Kidney tubule cell (primary cell): Measurements from ENCODE around the gene BLVRA.
A peak's percentile ranks its signal among the peaks of the same experiment; 100 is the strongest.
"Not testable (repeated sequence)": the region's sequence is repeated elsewhere in the genome, so short reads cannot be mapped to it uniquely, and the experiment has no call there.

ENCODE experiments used
- DNase-seq: peaks from one replicate; pipeline ENCODE4 v3.0.0-alpha.2; 2018; ENCODE audit warnings: low spot score

Gene BLVRA

DNA sequence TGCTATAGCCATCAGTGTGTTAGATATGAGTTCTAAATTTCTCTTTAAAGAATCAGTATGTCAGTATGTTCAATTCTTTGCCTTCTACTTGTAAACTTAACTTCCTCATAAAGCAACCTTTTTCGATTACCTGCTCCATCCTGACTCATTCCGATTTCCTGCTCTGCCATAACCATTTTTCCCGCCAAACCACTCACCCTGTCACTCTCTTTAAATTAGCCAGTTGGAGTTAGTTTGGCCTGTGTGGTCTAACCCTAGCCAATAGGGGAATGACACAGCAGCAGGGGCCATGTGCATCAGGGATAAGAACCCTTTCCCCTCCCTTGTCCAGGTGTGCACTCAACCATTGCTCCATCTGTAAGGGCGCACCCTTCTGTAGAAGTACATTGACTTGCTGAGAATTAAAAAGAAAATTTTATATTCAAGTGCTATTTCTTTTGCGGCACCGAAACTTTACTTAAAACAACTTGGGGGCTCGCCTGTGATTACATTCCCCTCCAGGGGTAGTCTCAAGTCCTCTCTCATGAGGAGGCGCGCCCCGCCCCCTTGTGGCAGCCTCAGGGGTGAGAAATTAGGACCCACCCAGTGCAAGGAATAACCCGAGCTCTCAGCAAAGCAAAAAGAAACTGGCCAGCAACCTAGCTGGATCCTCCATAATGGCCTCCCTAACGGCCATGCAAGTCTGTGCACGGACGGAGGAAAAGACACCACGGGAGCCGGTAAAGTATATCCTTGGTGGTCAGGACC is 51.9 kb downstream of the BLVRA start:
- DNase-seq = not testable (repeated sequence)

GRCh38 chr7:43815373-43815772 is 56.9 kb downstream of the BLVRA start:
- no peak for DNase-seq

DNA sequence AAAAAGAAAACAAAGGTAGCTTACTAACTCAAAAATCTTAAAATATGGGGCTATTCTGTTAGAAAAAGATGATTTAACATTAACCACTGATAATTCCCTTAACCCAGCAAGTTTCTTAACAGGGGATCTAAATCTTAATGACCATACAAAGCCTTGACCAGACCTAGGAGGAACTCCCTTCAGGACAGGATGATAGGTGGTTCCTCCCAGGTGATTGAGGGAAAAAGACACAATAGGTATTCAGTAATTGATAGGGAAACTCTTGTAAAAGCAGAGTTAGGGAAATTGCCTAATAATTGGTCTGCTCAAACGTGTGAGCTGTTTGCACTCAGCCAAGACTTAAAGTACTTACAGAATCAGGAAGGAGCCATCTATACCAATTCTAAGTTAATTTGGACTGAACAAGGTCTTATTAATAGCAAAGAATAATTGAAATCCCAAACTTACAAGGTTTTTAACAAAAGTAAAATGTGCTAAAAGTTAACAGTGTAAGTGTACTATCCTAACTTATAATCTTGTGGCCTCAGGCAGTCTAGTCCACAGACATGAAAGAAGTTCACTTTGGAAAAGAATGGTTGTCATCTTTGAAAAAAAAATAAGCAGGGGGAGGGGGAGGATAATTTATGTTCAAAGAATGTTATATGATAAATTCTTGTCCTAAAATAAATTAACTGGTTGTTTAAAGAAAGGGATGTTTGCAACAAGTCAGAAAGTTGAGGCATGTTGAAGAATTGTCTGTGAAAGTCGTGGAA is 57.7 kb downstream of the BLVRA start:
- DNase-seq = not testable (repeated sequence)

DNA sequence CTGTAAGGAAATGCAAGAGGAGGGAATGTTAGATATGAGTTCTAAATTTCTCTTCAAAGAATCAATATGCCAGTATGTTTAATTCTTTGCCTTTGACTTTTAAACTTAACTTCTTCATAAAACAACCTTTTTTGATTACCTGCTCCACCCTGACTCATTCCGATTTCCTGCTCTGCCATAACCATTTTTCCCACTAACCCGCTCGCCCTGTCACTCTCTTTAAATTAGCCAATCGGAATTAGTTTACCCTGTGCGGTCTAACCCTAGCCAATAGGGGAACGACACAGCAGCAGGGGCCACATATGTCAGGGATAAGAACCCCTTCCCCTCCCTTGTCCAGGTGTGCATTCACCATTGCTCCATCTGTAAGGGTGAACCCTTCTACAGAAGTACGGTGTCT is 64.9 kb downstream of the BLVRA start:
- DNase-seq = not testable (repeated sequence)

DNA sequence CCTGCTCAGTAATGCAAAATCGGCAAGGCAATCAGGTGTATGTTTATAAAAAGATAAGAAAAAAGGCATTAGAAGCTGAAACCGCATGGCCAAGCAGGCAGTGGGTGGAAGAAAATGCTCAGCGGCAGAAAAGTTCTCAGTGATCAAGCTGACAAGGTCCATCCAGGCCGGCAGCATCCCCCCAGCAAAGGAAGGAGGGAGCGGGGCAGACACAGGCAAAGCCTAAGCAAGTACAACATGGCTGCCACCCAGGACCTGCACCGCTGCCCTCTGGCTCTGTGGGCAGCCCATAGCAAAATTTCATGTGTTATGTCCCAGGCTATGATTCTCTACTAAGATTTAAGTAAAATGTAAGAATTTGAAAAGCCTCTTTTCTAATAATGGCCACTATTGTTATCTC is 65.5 kb downstream of the BLVRA start:
- DNase-seq = no peak

- not testable (repeated sequence) for DNase-seq
These were observed 66.0 kb downstream of the BLVRA start for GRCh38 chr7:43824513-43824912.

DNA sequence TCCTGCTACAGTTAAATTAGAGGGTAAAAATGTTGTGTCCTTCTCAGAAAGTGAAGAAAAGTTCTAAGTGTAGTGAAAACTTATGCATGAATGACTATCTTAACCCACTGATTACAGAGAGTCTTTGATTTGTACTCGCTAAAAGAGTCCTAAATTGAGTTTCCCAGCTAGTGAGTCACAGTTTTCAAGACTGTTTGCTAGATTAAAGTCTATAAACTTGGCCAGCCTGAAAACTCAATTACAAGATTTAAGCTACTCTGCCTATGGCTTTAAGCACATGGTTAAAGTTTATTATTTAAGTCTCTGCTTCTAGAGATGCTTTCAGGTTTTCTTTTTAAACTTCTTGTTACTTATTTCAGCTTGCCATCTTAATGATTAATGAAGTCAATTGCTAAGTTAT is 66.5 kb downstream of the BLVRA start:
- DNase-seq = peak; percentile 9

- DNase-seq = no peak
These were observed 66.9 kb downstream of the BLVRA start for GRCh38 chr7:43825391-43825808.

- not testable (repeated sequence) for DNase-seq
These were observed 72.4 kb downstream of the BLVRA start for GRCh38 chr7:43830917-43831316.

DNA sequence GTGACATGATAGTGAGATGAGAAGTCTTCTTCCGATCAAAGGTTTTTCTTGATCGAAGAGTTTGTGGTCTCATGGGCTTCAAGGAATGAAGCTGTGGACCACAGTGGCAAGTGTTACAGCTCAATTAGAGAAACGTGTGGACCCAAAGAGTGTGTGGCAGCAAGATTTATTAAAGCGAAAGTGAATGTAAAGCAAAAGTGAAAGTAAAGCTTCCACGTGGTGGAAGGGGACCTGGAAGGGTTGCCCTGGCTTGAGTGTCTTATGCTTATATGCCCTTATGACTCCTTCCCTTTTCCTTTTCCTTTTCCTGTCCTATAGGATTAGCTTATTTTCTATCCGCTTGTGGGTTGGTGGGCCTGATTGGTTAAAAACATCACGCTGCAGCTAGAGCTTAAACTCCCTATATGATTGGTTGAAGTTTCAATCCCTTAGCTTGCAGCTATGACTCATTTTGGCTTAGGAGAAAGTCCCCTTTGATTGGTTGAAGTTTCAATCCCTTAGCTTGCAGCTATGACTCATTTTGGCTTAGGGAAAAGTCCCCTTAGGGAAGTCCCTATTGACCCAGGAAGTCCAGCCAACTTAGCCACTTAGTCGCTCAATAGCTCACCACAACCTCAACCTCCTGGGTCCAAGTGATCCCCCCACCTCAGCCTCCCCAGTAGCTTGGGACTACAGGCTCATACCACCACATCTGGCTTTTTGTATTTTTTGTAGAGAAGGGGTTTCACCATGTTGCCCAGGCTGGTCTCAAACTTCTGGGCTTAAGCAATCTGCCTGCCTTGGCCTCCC is 76.2 kb downstream of the BLVRA start:
- DNase-seq = peak; percentile 73

- DNase-seq = no peak
These were observed 79.8 kb downstream of the BLVRA start for GRCh38 chr7:43838201-43838658.

DNA sequence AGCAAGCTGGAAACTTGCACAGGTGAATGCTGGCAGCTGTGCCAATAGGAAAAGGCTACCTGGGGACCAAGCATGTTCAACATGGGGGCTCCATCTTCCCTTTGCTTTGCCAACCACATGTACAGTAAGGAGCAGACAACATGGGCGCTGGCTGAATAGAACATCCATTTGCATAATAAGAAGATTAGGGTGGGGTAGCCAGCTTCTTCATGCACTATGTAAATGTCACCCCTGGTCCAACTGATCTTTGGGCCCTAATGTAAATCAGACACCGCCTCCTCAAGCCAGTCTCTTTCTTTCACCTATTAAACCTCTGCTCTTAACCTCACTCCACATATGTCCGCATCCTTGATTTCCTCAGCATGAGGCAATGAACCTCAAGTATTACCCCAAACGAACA is 84.8 kb downstream of the BLVRA start:
- DNase-seq = no peak

- DNase-seq = peak; percentile 53
These were observed 85.8 kb downstream of the BLVRA start for GRCh38 chr7:43844257-43844656.

GRCh38 chr7:43844662-43845061 is 86.2 kb downstream of the BLVRA start:
- no peak for DNase-seq

DNA sequence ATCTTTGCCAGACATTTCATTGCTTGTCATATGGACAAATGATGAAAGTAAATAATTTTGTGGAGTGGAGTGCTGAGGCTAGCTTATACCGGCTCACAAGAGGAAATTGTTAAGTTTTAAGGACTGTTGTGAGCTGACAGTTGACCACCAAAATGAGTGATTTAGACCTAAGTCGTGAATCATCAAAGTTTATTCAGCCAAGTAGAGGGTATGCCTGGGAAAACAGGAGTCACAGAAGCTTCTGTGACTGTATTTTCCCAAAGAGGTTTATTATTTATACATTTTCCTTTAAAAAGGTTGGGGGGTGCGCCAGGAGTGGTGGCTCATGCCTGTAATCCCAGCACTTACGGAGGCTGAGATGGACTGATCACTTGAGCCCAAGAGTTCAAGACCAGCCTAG is 89.0 kb downstream of the BLVRA start:
- peak; percentile 57 for DNase-seq

GRCh38 chr7:43849047-43849446 is 90.6 kb downstream of the BLVRA start:
- no peak for DNase-seq

- DNase-seq = no peak
These were observed 92.1 kb downstream of the BLVRA start for GRCh38 chr7:43850348-43851116.

DNA sequence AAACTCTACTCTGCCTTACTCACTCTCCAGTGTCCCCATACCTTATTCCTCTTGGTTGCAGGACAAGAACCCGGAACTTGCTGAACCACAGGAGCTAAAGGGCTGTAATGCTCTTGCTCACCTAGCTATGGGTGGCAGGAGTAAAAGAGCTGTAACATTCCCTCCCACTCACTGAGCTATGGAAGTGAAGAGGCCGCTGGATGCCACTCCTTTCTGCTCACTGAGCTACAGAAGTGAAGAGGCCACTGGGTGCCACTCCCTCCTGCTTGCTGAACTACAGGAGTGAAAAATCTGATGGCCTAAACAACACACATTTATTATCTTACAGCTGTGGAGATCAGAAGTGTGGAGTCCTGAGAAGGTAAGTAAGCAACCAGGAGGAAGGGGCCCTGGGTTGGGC is 93.3 kb downstream of the BLVRA start:
- DNase-seq = no peak

DNA sequence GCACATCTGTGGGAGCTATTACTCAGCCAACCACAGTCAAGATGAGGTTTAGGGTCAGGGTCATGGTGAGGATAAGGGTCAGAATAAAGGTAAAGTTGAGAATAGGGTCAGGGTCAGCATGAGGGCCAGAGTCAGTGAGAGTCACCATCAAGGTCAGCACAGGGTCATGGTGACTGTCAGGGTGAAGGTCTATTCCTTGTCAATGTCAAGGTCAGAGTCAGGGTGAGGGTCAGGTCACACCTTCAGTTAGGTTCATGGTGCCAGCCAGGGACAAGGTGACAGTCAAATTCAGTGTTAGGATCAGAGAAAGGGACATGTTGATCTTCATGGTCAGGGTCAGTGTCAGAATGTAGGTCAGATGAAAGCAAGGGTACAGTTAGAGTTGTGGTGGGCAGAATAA is 96.7 kb downstream of the BLVRA start:
- no peak for DNase-seq

DNA sequence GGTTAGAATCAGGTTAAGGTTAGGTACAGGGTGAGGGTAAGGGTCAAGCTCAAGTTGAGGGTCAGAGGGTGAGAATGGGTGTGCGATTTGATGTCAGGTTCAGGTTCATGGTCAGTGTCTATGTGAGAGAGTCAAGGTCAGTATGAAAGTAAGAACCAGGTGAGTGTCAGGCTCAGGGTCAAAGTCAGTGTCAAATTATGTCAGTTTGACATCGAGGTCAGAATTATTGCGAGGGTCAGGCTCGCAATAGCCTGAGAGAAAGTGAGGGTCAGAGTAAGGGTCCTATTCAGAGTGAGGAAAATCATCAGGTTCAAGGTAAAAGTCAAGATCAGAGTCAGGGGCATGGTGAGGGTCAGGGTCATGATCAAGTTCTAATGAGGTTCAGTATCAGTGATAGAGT is 97.8 kb downstream of the BLVRA start:
- no peak for DNase-seq
